ENCODE data around the gene MVP.
"Not testable (repeated sequence)": the region's sequence is repeated elsewhere in the genome, so short reads cannot be mapped to it uniquely, and the experiment has no call there.

Gene MVP

DNA sequence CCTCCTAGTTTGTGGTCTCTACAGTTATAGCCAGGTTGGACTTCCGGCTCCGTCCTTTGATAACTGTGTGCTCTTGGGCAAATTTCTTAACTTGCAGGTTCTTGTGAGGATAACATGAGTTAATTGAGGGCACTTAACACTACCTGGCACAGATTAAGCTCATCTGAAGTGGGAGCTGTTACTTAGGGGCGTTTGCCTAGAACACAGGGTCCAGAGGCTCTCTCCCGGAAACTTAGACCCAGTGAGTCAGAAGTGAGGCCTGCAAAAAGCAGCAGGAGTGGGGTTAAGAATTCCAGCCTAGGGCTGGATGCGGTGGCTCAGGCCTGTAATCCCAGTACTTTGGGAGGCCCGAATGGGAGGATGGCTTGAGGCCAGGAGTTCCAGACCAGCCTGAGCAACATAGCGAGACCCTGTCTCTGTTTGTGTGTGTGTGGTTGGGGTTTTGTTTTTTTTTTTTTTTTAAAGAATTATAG lies 1.4 kb downstream of the MVP start:
- H3K27me3 ChIP-seq (ENCODE audit: control insufficient read depth in 1 of 2, insufficient read depth in 2 of 2, low read length in 2 of 2), result no peaks in the 10 kb centered on the region
- H3K27ac ChIP-seq (ENCODE audit: low read depth, low read length), result peak overlapping the region; percentile 99
- H3K4me3 ChIP-seq (ENCODE audit: low read depth in 1 of 2, low read length in 2 of 2), result peak overlapping the region; percentile 92 to 96
- peaks cover 19% of the 10 kb centered on the region for H3K36me3 ChIP-seq (ENCODE audit: insufficient read depth, low read length)
- no peaks in the 10 kb centered on the region for H3K9me3 ChIP-seq (ENCODE audit: low read length)
- peaks cover 69% of the 10 kb centered on the region for H3K4me1 ChIP-seq (ENCODE audit: insufficient read depth, low read length)
- peak overlapping the region; percentile 94 for H3K9ac ChIP-seq (ENCODE audit: low read length)

DNA sequence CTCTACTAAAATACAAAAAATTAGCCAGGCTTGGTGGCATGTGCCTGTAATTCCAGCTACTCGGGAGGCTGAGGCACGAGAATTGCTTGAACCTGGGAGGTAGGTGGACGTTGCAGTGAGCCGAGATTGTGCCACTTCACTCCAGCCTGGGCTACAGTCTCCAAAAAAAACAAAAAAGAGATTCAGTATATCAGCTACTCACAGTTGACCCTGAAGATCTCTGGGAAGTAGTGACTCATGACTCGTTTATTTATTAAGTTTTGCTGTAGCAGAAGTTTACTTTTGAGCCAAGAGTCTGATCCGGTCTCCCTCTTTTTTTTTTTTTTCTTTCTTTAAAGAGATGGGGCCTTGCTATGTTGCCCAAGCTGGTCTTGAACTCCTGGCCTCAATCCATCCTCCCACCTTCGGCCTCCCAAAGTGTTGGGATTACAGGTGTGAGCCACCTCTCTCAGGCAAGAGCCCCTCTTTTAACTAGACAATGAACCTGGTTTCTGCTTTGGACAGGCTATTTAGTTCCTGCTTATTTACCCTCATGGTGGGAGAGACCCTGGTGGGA lies 4.4 kb downstream of the MVP start:
- Histone ChIP-seq H3K4me1 (ENCODE audit: insufficient read depth, low read length) (peaks cover 56% of the 10 kb centered on the region), H3K27ac (ENCODE audit: low read depth, low read length) (no peak overlapping the region), H3K27me3 (ENCODE audit: control insufficient read depth in 1 of 2, insufficient read depth in 2 of 2, low read length in 2 of 2) (no peaks in the 10 kb centered on the region), H3K36me3 (ENCODE audit: insufficient read depth, low read length) (peaks cover under 1% of the 10 kb centered on the region), H3K4me3 (ENCODE audit: low read depth in 1 of 2, low read length in 2 of 2) (peak overlapping the region in 1 of 2 donors; percentile 25), H3K9me3 (ENCODE audit: low read length) (no peaks in the 10 kb centered on the region), H3K9ac (ENCODE audit: low read length) (peak overlapping the region; percentile 1)

DNA sequence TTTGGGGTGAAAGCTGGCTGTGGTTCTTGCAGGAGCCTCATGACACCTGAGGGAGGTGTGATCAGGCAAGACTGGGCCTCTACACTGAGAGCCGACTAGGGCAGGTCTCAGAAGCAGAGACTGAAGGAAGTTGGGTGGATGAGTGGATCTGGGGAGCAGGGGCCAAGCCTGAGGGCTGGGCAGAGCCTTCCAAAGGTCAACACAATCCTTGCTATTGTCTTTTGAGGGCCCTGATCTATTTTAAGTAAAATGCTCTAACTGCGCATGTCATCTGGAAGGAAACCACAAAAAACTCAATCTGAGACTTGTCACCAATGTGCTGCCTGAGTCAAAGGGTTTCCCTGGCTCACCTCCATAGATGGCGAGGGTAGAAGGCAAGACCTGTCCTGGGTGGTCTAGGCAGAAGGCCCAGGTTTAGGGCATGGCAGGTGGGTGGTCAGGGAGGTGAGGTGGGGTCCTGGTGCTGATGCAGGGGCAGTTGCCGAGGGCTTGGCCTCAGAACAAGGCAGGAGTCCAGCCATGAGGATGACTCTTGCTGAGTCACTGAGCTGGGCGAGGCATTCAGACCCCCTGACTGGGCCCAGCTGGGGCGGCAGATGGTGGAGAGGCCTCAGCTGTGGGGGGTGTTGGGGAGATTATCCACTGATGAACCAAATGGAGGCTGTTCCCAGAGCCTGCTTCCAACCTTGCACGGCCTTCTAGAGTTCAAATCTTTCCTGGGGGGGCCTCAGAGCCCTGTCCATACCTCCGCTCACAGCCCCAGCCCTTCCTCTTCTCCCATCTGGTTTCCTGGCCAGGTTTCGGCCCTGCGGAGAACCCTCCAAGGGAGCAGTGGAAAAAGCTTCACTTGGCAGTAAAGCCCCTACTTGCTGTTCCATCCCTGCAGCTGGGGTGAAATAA lies 5.1 kb downstream of the MVP start:
- Histone ChIP-seq H3K9me3 (ENCODE audit: low read length) (no peaks in the 10 kb centered on the region), H3K4me1 (ENCODE audit: insufficient read depth, low read length) (peaks cover 57% of the 10 kb centered on the region), H3K27ac (ENCODE audit: low read depth, low read length) (peak overlapping the region; percentile 39), H3K36me3 (ENCODE audit: insufficient read depth, low read length) (peaks cover under 1% of the 10 kb centered on the region), H3K9ac (ENCODE audit: low read length) (peak overlapping the region; percentile 1), H3K4me3 (ENCODE audit: low read depth in 1 of 2, low read length in 2 of 2) (peak overlapping the region in 1 of 2 donors; percentile 25), H3K27me3 (ENCODE audit: control insufficient read depth in 1 of 2, insufficient read depth in 2 of 2, low read length in 2 of 2) (no peaks in the 10 kb centered on the region)

DNA sequence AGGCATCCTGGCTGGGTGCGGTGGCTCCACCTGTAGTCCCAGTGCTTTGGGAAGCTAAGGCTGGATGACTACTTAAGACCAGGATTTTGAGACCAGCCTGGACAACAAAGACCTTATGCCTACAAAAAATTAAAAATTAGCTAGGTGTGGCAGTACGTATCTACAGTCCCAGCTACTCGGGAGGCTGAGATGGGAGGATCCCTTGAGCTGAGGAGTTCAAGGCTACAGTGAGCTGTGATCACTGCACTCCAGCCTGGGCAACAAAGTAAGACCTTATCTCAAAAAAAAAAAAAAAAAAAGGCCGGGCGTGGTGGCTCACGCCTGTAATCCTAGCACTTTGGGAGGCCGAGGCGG lies 6.1 kb downstream of the MVP start:
- Histone ChIP-seq H3K4me3 (ENCODE audit: low read depth in 1 of 2, low read length in 2 of 2) (no peak overlapping the region), H3K9ac (ENCODE audit: low read length) (no peak overlapping the region)

DNA sequence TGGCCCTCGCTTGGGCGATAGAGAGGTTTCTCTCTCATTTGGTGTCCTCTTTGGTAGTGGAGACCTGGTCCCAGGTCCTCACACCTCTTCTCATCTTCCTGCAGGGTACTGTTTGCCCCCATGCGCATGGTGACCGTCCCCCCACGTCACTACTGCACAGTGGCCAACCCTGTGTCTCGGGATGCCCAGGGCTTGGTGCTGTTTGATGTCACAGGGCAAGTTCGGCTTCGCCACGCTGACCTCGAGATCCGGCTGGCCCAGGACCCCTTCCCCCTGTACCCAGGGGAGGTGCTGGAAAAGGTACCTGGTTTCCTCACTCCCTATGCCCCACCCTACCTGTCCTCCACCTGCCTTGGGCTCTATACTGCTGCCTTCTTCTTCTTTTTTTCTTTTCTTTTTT lies 10.5 kb downstream of the MVP start:
- Histone ChIP-seq H3K36me3 (ENCODE audit: insufficient read depth, low read length) (peaks cover 37% of the 10 kb centered on the region), H3K27ac (ENCODE audit: low read depth, low read length) (no peak overlapping the region), H3K4me3 (ENCODE audit: low read depth in 1 of 2, low read length in 2 of 2) (no peak overlapping the region), H3K9ac (ENCODE audit: low read length) (no peak overlapping the region), H3K4me1 (ENCODE audit: insufficient read depth, low read length) (peaks cover 15% of the 10 kb centered on the region), H3K27me3 (ENCODE audit: control insufficient read depth in 1 of 2, insufficient read depth in 2 of 2, low read length in 2 of 2) (no peaks in the 10 kb centered on the region), H3K9me3 (ENCODE audit: low read length) (no peaks in the 10 kb centered on the region)

More for the DNA sequence above, 6.1 kb downstream of the MVP start:
- Histone ChIP-seq H3K36me3 (ENCODE audit: insufficient read depth, low read length) (peaks cover 10% of the 10 kb centered on the region), H3K9me3 (ENCODE audit: low read length) (no peaks in the 10 kb centered on the region), H3K27ac (ENCODE audit: low read depth, low read length) (no peak overlapping the region), H3K27me3 (ENCODE audit: control insufficient read depth in 1 of 2, insufficient read depth in 2 of 2, low read length in 2 of 2) (no peaks in the 10 kb centered on the region), H3K4me1 (ENCODE audit: insufficient read depth, low read length) (peaks cover 53% of the 10 kb centered on the region)

DNA sequence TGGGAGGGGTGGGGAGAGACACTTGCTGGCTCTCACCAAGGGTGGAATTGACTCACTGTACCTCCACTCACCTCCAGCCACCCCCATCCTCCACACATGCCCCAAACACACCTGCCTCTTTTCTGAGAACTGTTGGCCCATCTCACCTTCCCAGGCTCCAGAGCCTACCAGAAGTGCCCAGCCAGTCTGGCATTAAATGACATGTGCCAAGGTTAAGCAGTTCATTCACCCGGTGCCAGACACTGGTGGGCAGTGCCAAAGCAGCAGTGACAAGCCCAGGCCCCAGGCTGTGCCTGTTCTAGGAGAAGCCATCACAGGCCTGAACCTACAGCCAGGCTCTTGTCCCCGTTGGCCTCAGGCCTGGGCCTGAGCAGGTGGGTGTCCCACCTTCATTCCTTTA lies 11.2 kb downstream of the MVP start:
- Histone ChIP-seq H3K4me1 (ENCODE audit: insufficient read depth, low read length) (peaks cover 10% of the 10 kb centered on the region), H3K9ac (ENCODE audit: low read length) (no peak overlapping the region), H3K36me3 (ENCODE audit: insufficient read depth, low read length) (peaks cover 40% of the 10 kb centered on the region), H3K27ac (ENCODE audit: low read depth, low read length) (no peak overlapping the region), H3K27me3 (ENCODE audit: control insufficient read depth in 1 of 2, insufficient read depth in 2 of 2, low read length in 2 of 2) (no peaks in the 10 kb centered on the region), H3K9me3 (ENCODE audit: low read length) (no peaks in the 10 kb centered on the region), H3K4me3 (ENCODE audit: low read depth in 1 of 2, low read length in 2 of 2) (no peak overlapping the region)

DNA sequence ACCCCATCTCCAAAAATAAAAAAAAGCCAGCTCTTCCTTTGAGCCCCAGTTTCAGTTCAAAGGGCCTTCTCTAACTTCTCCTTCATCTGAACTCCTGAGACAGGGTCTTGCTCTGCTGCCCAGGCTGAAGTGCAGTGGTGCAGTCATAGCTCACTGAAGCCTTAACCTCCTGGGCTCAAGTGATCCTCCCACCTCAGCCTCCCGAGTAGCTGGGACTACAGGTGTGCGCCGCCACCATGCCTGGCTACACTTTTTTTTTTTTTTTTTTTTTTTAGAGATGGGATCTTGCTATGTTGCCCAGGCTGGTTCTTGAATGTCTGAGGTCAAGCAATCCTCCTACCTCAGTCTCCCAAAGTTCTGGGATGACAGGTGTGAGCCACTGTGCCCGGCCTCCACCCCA lies 13.0 kb downstream of the MVP start:
- not testable (repeated sequence) for H3K4me1 ChIP-seq (ENCODE audit: insufficient read depth, low read length); H3K4me3 ChIP-seq (ENCODE audit: low read depth in 1 of 2, low read length in 2 of 2); H3K9me3 ChIP-seq (ENCODE audit: low read length); H3K9ac ChIP-seq (ENCODE audit: low read length); H3K27ac ChIP-seq (ENCODE audit: low read depth, low read length); H3K27me3 ChIP-seq (ENCODE audit: control insufficient read depth in 1 of 2, insufficient read depth in 2 of 2, low read length in 2 of 2)
- peaks cover 56% of the 10 kb centered on the region for H3K36me3 ChIP-seq (ENCODE audit: insufficient read depth, low read length)

DNA sequence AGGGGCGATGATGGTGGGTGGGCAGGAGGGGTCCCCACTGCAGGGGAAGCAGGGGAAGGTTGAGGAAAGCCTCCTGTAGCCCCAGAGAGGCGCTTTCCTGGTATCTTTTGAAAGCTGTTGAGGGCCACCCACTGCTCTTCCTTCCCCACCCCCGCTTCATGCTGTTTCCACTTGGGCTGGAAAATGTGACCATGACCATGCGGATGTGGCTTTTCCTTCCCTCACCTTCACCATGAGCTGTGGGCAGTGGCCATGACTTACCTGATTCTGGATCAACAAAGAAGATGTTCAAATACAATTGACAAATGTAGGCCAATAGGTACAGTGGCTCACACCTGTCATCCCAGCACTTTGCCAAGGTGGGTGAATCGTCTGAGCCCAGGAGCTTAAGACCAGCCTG lies 13.8 kb downstream of the MVP start:
- Histone ChIP-seq H3K27me3 (ENCODE audit: control insufficient read depth in 1 of 2, insufficient read depth in 2 of 2, low read length in 2 of 2) (no peaks in the 10 kb centered on the region), H3K27ac (ENCODE audit: low read depth, low read length) (no peak overlapping the region), H3K9ac (ENCODE audit: low read length) (no peak overlapping the region), H3K9me3 (ENCODE audit: low read length) (no peaks in the 10 kb centered on the region), H3K36me3 (ENCODE audit: insufficient read depth, low read length) (peaks cover 62% of the 10 kb centered on the region), H3K4me3 (ENCODE audit: low read depth in 1 of 2, low read length in 2 of 2) (no peak overlapping the region), H3K4me1 (ENCODE audit: insufficient read depth, low read length) (peaks cover 10% of the 10 kb centered on the region)

DNA sequence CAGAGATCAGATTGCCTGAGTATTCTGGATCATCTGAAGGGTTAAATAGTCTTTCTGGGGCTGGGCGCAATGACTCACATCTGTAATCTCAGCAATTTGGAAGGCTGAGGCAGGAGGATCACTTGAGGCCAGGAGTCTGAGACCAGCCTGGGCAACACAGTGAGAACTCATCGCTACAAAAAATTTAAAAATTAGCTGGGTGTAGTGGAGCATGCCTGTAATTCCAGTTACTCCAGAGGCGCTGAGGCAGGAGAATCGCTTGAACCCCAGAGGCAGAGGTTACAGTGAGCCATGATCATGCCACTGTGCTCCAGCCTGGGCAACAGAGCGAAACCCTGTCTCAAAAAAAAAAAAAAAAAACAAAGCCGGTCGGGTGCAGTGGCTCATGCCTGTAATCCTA lies 15.7 kb downstream of the MVP start:
- no peaks in the 10 kb centered on the region for H3K9me3 ChIP-seq (ENCODE audit: low read length)
- no peaks in the 10 kb centered on the region for H3K4me1 ChIP-seq (ENCODE audit: insufficient read depth, low read length)
- no peak overlapping the region for H3K27ac ChIP-seq (ENCODE audit: low read depth, low read length)
- no peaks in the 10 kb centered on the region for H3K27me3 ChIP-seq (ENCODE audit: control insufficient read depth in 1 of 2, insufficient read depth in 2 of 2, low read length in 2 of 2)
- H3K4me3 ChIP-seq (ENCODE audit: low read depth in 1 of 2, low read length in 2 of 2), result no peak overlapping the region
- H3K9ac ChIP-seq (ENCODE audit: low read length), result no peak overlapping the region
- peaks cover 69% of the 10 kb centered on the region for H3K36me3 ChIP-seq (ENCODE audit: insufficient read depth, low read length)

DNA sequence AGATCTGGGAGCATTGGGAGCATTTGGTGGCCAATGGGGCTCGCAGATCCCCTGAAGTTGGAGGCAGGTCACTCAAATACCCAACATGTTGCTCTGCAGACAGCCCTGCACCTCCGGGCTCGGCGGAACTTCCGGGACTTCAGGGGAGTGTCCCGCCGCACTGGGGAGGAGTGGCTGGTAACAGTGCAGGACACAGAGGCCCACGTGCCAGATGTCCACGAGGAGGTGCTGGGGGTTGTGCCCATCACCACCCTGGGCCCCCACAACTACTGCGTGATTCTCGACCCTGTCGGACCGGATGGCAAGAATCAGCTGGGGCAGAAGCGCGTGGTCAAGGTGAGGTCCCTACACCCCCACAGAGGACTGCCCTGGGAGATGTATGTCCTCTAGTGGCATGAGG lies 16.4 kb downstream of the MVP start:
- H3K9me3 ChIP-seq (ENCODE audit: low read length), result no peaks in the 10 kb centered on the region
- peaks cover 68% of the 10 kb centered on the region for H3K36me3 ChIP-seq (ENCODE audit: insufficient read depth, low read length)

DNA sequence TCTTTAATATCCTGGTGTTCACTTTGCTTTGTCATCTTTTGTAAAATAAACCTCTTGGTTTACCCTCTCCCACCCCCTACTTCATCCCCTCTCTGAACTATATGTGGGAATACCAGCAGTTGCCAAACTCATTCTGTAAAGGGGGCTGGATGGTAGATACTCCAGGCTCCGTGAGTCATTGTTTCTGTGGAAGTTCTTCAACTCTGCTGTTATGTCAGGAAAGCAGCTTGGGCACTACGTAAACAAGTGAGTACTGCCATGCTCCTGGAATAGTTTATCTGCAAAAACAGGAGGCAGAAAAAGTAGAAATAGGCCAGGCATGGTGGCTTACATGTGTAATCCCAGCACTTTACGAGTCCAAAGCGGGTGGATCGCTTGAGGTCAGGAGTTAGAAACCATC lies 17.6 kb downstream of the MVP start:
- Histone ChIP-seq H3K4me1 (ENCODE audit: insufficient read depth, low read length) (no peaks in the 10 kb centered on the region), H3K36me3 (ENCODE audit: insufficient read depth, low read length) (peaks cover 68% of the 10 kb centered on the region), H3K4me3 (ENCODE audit: low read depth in 1 of 2, low read length in 2 of 2) (no peak overlapping the region), H3K9ac (ENCODE audit: low read length) (no peak overlapping the region), H3K27me3 (ENCODE audit: control insufficient read depth in 1 of 2, insufficient read depth in 2 of 2, low read length in 2 of 2) (no peaks in the 10 kb centered on the region), H3K9me3 (ENCODE audit: low read length) (no peaks in the 10 kb centered on the region), H3K27ac (ENCODE audit: low read depth, low read length) (no peak overlapping the region)

More for the DNA sequence above, 16.4 kb downstream of the MVP start:
- Histone ChIP-seq H3K27me3 (ENCODE audit: control insufficient read depth in 1 of 2, insufficient read depth in 2 of 2, low read length in 2 of 2) (no peaks in the 10 kb centered on the region), H3K4me1 (ENCODE audit: insufficient read depth, low read length) (no peaks in the 10 kb centered on the region), H3K4me3 (ENCODE audit: low read depth in 1 of 2, low read length in 2 of 2) (no peak overlapping the region), H3K27ac (ENCODE audit: low read depth, low read length) (no peak overlapping the region), H3K9ac (ENCODE audit: low read length) (no peak overlapping the region)
